Erythroblast (primary cell): ENCODE results near the gene TBC1D8B.

Experiments
- GATA1 ChIP-seq: IDR thresholded peaks from 2 replicates; pipeline ENCODE4 v1.6.1; 2011; ENCODE audit warnings: low read depth, mild to moderate bottlenecking, control low read depth, low read length, moderate library complexity
- POLR2A ChIP-seq: IDR thresholded peaks from 2 replicates; pipeline ENCODE4 v1.6.1; 2011; ENCODE audit warnings: mild to moderate bottlenecking, low read length

DNA sequence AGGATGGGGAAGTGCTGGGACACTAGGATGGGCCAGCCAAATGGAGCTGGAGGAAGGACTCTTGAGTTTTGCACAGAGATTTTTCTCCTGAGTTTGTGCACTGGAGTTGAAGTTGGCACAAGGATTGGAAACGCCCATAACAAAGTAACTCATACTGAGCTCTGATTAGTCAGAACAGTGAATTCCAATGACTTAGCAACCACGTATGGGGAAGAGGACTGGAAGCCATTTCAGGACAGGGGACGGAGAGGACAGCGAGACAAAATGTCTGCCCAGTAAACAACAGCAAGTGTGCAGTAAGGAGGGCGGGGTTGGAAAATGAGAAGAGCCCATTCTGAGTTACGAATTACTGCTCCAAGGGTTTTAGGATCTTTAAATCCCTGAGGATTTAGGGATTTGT is 94.8 kb downstream of the TBC1D8B start:
- TF ChIP-seq POLR2A (no peak), GATA1 (no peak)
